ENCODE measurements around the gene WDR83.

- no peak for TF ChIP-seq CTCF (IDR thresholded peaks at IDR 0.05; ENCODE audit: low read depth, low read length, poor library complexity, severe bottlenecking)
- TF ChIP-seq EZH2phosphoT487 (IDR thresholded peaks at IDR 0.05; ENCODE audit: borderline replicate concordance, low read length): no peak
Observed at GRCh38 chr19:12705169-12705568, 38.6 kb downstream of the WDR83 start.

All from DOHH2 (cell line).